IMR-90 (cell line): ENCODE data around the gene TAF3.

Experiments used
- CEBPB ChIP-seq: IDR thresholded peaks from 2 replicates; pipeline ENCODE4 v1.6.1; 2012; ENCODE audit warnings: low read depth, low read length, improper control_type of control experiment
- CHD1 ChIP-seq: IDR thresholded peaks from 2 replicates; pipeline ENCODE4 v1.6.1; 2012; ENCODE audit warnings: low read depth, low read length, improper control_type of control experiment
- MAFK ChIP-seq: IDR thresholded peaks from 2 replicates; pipeline ENCODE4 v1.6.1; 2012; ENCODE audit warnings: low read depth, low read length, improper control_type of control experiment
- MAZ ChIP-seq: IDR thresholded peaks from 2 replicates; pipeline ENCODE4 v1.6.1; 2012; ENCODE audit warnings: low read depth, mild to moderate bottlenecking, low read length, improper control_type of control experiment, moderate library complexity, borderline replicate concordance
- RAD21 ChIP-seq: IDR thresholded peaks from 2 replicates; pipeline ENCODE4 v1.6.1; 2012; ENCODE audit warnings: low read length, improper control_type of control experiment
- RFX5 ChIP-seq: IDR thresholded peaks from 2 replicates; pipeline ENCODE4 v1.8.0; 2012; ENCODE audit warnings: low read depth, mild to moderate bottlenecking, low read length, moderate library complexity
- SMC3 ChIP-seq: fragments of 150-350 bp; IDR thresholded peaks from 2 replicates; pipeline ENCODE4 v1.6.1; 2016; ENCODE audit warnings: low read depth, mild to moderate bottlenecking, antibody characterized with exemption, low read length, moderate library complexity
- TF ChIP-seq, protein P1 (sequence below): conservative IDR thresholded peaks from 2 replicates; pipeline ENCODE4 v1.5.1; 2012; ENCODE audit warnings: mild to moderate bottlenecking, low read depth, low read length, improper control_type of control experiment
- TF ChIP-seq, protein P2 (sequence below): fragments of 150-350 bp; IDR thresholded peaks from 2 replicates; pipeline ENCODE4 v1.6.1; 2017; ENCODE audit warnings: mild to moderate bottlenecking, antibody characterized with exemption, low read length, low read depth

GRCh38 chr10:7891634-7892033 lies 73.3 kb downstream of the TAF3 start:
- TF ChIP-seq, protein P1, sequence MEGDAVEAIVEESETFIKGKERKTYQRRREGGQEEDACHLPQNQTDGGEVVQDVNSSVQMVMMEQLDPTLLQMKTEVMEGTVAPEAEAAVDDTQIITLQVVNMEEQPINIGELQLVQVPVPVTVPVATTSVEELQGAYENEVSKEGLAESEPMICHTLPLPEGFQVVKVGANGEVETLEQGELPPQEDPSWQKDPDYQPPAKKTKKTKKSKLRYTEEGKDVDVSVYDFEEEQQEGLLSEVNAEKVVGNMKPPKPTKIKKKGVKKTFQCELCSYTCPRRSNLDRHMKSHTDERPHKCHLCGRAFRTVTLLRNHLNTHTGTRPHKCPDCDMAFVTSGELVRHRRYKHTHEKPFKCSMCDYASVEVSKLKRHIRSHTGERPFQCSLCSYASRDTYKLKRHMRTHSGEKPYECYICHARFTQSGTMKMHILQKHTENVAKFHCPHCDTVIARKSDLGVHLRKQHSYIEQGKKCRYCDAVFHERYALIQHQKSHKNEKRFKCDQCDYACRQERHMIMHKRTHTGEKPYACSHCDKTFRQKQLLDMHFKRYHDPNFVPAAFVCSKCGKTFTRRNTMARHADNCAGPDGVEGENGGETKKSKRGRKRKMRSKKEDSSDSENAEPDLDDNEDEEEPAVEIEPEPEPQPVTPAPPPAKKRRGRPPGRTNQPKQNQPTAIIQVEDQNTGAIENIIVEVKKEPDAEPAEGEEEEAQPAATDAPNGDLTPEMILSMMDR, result no peak
- TF ChIP-seq MAFK (no peak), RFX5 (no peak), MAZ (no peak), SMC3 (no peak), CEBPB (no peak), RAD21 (no peak), CHD1 (no peak)
- TF ChIP-seq, protein P2, sequence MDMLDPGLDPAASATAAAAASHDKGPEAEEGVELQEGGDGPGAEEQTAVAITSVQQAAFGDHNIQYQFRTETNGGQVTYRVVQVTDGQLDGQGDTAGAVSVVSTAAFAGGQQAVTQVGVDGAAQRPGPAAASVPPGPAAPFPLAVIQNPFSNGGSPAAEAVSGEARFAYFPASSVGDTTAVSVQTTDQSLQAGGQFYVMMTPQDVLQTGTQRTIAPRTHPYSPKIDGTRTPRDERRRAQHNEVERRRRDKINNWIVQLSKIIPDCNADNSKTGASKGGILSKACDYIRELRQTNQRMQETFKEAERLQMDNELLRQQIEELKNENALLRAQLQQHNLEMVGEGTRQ, result no peak
